ENCODE results near the gene IPO5. TPM values are rescaled to one million over a fixed set of nuclear protein-coding genes. Genes with fewer than 3 reads are reported as not detected.
"Not testable (repeated sequence)": the region's sequence is repeated elsewhere in the genome, so short reads cannot be mapped to it uniquely, and the experiment has no call there.

The IPO5 gene
- total RNA-seq, 2 experiments from 2014 or later, result 101 to 136 TPM

DNA sequence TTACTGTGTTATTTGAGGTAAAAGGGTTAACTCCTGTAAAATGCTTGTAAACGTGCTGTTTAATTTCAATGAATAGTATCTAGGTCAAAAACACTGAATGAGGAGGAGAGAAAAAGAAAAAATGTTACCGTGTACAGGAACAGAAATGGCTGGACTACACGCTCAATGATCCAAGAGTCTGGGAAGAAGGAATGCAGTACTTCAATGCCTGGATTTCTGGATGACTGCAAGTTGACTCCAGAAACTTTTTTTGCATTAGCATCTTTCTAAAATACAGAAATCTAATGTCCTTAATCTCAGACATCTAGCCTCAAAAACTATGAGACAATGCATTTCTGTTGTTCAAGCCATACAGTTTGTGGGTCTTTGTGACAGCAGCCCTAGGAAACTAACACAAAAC, 17.4 kb upstream of the IPO5 start:
- no peak for ATAC-seq
- Mint-ChIP-seq H3K4me3 (no peak overlapping the region), H3K36me3 (no peaks in the 10 kb centered on the region), H3K9me3 (ENCODE audit: low read depth) (no peaks in the 10 kb centered on the region), H3K27me3 (peaks cover 24% of the 10 kb centered on the region), H3K27ac (no peak overlapping the region), H3K4me1 (no peaks in the 10 kb centered on the region)
- CTCF ChIA-PET, result no interaction called here
- DNase-seq, result no peak

DNA sequence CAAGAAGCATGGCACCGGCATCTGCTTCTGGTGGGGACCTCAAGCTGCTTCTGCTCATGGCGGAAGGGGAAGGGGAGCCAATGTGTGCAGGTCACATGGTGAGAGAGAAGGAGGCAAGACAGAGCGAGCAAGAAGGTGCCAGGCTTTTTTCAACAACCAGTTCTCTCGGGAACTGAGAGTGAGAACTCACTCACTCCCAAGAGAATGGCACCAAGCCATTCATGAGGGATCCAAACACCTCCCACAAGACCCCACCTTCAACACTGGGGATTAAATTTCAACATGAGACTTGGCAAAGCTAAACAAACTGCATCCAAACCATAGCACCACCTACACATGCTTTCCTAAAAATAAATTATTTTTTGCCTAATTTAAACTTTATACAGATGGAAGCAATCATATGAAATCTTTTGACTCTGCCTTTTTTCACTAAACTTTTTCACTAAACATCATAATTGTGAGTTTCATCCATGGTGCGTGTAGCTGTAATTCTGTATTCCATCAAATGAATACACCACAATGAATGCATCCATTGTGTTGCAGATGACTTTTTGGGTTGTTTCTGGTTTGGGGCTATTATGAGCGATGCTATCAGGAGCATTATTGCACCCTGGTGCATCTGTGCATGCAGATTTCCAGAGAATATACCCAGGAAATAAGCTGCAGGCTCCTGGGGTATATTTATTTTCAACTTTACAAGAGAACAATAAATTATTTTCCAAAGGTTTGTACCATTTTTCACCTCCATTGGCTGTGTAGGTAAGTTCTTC, 14.6 kb upstream of the IPO5 start:
- H3K27ac Mint-ChIP-seq, result no peak overlapping the region
- no peak overlapping the region for H3K4me3 Mint-ChIP-seq
- CTCF ChIA-PET, result no interaction called here
- ATAC-seq (no peak), DNase-seq (no peak)
- H3K27me3 Mint-ChIP-seq, result peaks cover 19% of the 10 kb centered on the region
- H3K4me1 Mint-ChIP-seq, result no peaks in the 10 kb centered on the region
- H3K36me3 Mint-ChIP-seq, result no peaks in the 10 kb centered on the region
- no peaks in the 10 kb centered on the region for H3K9me3 Mint-ChIP-seq (ENCODE audit: low read depth)

DNA sequence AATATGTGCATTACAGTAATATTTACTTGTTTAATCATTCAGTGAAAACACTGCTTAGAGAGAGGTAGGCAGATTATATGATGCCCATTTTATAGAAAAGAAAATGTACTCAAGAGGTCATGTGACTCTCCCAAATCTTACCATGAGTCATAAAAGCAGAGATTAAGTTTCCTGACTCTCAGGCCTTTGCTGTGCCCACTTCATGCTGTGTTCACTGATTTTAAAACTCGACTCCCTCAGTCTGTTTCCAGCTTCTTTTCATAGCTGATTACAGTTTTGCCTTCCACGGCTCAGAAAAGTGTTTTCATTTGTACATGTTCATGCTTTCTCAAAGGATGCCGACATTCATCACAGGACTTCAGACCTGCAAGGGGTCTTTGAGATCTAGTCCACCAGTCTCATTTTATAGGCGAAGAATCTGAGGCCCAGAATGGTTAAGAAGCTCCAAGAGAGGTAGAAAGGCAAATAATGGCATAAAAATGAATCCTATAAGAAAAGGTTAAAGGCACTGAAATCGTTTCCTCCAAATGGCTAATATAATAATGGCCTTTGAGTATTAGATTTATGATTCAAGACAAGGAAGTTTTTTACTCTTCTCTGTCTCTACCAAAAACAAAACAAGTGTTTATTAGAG, 9.0 kb upstream of the IPO5 start:
- peaks cover 5% of the 10 kb centered on the region for H3K27me3 Mint-ChIP-seq
- H3K4me1 Mint-ChIP-seq, result no peaks in the 10 kb centered on the region
- H3K27ac Mint-ChIP-seq, result no peak overlapping the region
- no peaks in the 10 kb centered on the region for H3K9me3 Mint-ChIP-seq (ENCODE audit: low read depth)
- H3K4me3 Mint-ChIP-seq, result no peak overlapping the region
- no peaks in the 10 kb centered on the region for H3K36me3 Mint-ChIP-seq
- CTCF ChIA-PET, result no interaction called here
- DNase-seq, result no peak
- ATAC-seq, result no peak

DNA sequence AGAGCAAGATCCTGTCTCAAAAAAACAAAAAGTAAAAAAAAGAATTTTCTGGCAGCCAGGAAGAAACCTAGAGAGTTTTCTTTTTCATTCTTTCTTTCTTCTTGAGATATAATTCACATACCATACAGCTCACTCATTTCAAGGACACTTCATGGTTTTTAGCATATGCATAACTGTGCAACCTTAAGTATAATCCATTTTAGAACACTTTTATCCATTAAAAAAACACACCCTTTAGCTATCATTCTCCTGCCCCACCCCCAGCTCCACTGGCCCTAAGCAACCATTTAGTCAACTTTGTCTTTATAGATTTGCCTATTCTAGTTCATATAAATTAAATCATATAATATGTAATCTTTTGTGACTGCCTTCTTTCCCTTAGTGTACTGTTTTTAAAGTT, 8.1 kb upstream of the IPO5 start:
- ATAC-seq (no peak), DNase-seq (no peak)
- Mint-ChIP-seq H3K4me3 (no peak overlapping the region), H3K4me1 (no peaks in the 10 kb centered on the region), H3K9me3 (ENCODE audit: low read depth) (no peaks in the 10 kb centered on the region), H3K27ac (no peak overlapping the region), H3K36me3 (no peaks in the 10 kb centered on the region), H3K27me3 (no peaks in the 10 kb centered on the region)
- CTCF ChIA-PET, result no interaction called here

DNA sequence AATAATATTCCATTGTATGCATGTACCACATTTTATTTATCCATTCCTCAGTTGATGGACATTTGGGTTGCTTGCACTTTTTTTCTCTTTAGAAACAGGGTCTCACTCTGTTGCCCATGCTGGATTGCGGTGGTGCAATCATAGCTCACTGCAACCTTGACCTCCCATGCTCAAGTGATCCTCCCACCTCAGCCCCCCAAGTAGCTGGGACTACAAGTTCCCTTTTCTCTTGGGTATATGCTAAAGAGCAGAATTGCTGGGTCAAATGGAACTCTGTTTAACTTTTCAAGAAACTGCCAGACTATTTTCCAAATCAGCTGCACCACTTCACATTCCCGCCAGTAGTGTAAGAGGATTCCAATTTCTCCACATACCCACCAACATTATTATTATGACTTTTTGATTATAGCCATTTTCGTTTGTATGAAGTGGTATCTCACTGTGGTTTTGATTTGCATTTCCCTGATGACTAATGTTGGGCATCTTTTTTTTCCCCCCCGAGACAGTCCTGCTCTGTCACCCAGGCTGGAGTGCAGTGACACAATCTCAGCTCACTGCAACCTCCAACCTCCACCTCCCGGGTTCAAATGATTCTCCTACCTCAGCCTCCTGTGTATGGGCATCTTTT, 7.6 kb upstream of the IPO5 start:
- CTCF ChIA-PET, result no interaction called here
- no peak for DNase-seq

DNA sequence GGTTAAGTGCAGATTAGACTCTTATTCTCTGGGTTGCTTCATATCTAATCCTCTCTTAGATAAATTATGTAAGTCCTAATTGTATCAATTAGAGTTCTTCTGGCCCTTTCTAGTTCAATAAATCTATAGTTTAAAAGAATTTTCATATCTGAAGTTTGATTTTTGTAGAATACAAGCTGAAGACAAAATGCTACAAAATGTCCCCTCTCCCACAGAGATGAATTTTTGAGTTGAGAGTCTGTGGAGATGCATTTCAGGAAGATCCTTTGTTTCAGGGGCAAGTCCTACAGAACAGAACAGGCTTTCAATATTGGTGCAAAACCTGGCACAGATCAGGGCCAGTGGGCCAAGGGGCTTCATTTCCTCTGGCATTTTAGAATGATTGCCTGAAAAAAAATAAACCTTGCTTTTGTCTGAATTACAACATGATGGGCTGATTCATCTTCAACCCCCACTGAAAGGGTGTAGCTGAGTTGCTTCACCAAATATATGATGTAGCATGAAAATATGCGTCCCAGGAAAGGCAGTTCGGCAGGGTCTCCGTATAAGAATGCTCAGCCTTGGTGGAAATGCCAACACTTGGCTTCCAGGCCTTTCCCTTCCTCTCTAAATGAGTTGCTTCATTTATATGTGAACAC, 6.4 kb upstream of the IPO5 start:
- no peak overlapping the region for H3K4me3 Mint-ChIP-seq
- CTCF ChIA-PET, result no interaction called here
- no peak for DNase-seq
- no peak overlapping the region for H3K27ac Mint-ChIP-seq
- no peaks in the 10 kb centered on the region for H3K4me1 Mint-ChIP-seq
- no peaks in the 10 kb centered on the region for H3K27me3 Mint-ChIP-seq
- H3K9me3 Mint-ChIP-seq (ENCODE audit: low read depth), result no peaks in the 10 kb centered on the region
- no peaks in the 10 kb centered on the region for H3K36me3 Mint-ChIP-seq
- ATAC-seq, result no peak

More for the DNA sequence above, 7.6 kb upstream of the IPO5 start:
- Mint-ChIP-seq H3K4me3 (no peak overlapping the region), H3K36me3 (no peaks in the 10 kb centered on the region), H3K4me1 (no peaks in the 10 kb centered on the region), H3K27me3 (no peaks in the 10 kb centered on the region), H3K27ac (no peak overlapping the region), H3K9me3 (ENCODE audit: low read depth) (no peaks in the 10 kb centered on the region)
- no peak for ATAC-seq

DNA sequence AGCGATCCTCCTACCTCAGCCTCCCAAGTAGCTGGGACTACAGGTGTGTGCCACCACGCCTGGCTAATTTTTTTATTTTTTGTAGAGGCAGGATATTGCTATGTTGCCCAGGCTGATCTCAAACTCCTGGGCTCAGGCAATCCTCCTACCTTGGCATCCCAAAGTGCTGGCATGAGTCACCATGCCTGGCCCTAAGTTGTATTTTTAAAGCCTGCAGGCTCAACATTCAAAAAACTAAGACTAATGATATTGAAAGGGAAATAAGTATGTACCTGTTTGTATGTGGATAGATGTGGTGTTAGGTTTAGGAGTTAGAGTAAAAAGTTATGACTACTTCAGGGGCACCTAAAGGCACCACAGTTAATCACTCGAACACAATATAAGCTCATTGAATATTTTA, 5.4 kb upstream of the IPO5 start:
- ATAC-seq, result no peak
- no peak for DNase-seq
- no peaks in the 10 kb centered on the region for H3K4me1 Mint-ChIP-seq
- H3K9me3 Mint-ChIP-seq (ENCODE audit: low read depth), result no peaks in the 10 kb centered on the region
- no peaks in the 10 kb centered on the region for H3K27me3 Mint-ChIP-seq
- H3K4me3 Mint-ChIP-seq, result no peak overlapping the region
- H3K36me3 Mint-ChIP-seq, result no peaks in the 10 kb centered on the region
- CTCF ChIA-PET, result interaction anchor here (0.7 kb wide), 1 partner anchor 235 kb away, joined by 3 read pairs; no protein-coding TSS in a partner anchor
- H3K27ac Mint-ChIP-seq, result no peak overlapping the region

DNA sequence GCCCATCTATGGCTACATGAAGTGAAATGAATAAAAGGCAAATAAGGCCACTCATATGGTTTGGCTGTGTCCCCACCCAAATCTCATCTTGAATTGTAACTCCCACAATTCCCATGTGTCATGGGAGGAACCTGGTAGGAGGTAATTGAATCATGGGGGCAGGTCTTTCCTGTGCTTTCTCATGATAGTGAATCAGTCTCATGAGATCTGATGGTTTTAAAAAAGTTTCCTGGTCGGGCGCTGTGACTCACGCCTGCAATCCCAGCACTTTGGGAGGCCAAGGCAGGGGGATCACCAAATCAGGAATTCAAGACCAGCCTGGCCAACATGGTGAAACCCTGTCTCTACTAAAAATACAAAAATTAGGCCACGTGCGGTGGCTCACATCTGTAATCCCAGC, 4.2 kb upstream of the IPO5 start:
- CTCF ChIA-PET, result interaction anchor here (0.7 kb wide), 1 partner anchor 205 kb away, joined by 3 read pairs; no protein-coding TSS in a partner anchor
- not testable (repeated sequence) for H3K36me3 Mint-ChIP-seq; H3K4me1 Mint-ChIP-seq; H3K4me3 Mint-ChIP-seq; H3K27me3 Mint-ChIP-seq; ATAC-seq; H3K9me3 Mint-ChIP-seq (ENCODE audit: low read depth); H3K27ac Mint-ChIP-seq; DNase-seq

DNA sequence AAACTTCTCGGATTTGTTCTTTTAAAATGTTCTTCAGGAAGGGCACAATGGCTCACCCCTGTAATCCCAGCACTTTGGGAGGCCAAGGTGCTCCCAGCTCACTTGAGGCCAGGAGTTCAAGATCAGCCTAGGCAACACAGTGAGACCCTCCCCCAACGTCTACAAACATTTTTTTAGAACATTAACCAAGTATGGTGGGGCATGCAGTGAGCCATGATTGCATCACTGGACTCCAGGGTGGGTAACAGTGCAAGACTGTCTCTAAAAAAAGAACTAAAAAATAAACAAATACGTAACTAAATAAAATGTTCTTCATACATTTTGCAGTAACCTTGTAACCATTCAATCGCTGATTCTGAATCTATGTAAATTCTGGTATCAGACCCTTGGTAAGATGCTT, 2.1 kb upstream of the IPO5 start:
- Mint-ChIP-seq H3K9me3 (ENCODE audit: low read depth) (no peaks in the 10 kb centered on the region), H3K4me3 (no peak overlapping the region), H3K4me1 (no peaks in the 10 kb centered on the region), H3K36me3 (no peaks in the 10 kb centered on the region), H3K27ac (no peak overlapping the region), H3K27me3 (peaks cover 3% of the 10 kb centered on the region)
- DNase-seq (no peak), ATAC-seq (no peak)
- CTCF ChIA-PET, result no interaction called here

DNA sequence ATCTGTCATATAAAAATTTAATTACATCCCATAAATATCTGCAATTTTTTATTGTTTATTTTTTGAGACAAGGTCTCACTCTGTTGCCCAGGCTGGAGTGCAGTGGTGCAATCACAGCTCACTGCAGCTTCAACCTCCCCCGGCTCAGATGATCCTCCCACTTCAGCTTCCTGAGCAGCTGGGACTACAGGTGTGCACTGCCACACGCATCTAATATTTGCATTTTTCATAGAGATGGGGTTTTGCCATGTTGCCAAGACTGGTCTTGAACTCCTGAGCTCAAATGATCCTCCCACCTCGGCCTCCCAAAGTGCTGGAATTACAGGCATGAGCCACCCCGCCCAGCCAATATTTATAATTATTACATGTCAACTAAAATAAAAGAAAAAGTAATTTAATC, 644 bp upstream of the IPO5 start:
- H3K27me3 Mint-ChIP-seq; ATAC-seq; H3K4me3 Mint-ChIP-seq; H3K27ac Mint-ChIP-seq; DNase-seq; H3K9me3 Mint-ChIP-seq (ENCODE audit: low read depth); CTCF ChIA-PET; H3K4me1 Mint-ChIP-seq; H3K36me3 Mint-ChIP-seq: not testable (repeated sequence)

DNA sequence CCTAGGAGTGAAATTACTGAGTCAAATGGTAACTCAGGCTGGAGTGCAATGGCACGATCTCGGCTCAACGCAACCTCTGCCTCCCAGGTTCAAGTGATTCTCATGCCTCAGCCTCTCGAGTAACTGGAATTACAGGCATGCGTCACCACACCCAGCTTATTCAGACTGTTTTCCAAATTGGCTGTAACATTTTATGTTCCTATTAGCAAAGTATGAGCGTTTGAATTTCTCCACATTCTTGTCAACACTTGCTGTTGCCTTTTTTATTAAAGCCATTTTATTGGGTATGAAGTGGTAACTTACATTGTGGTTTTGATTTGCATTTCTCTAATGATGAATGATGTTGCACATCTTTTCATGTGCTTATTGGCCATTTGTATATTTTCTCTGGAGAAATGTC, 7.9 kb downstream of the IPO5 start:
- H3K36me3 Mint-ChIP-seq, result no peaks in the 10 kb centered on the region
- no peaks in the 10 kb centered on the region for H3K4me1 Mint-ChIP-seq
- H3K27me3 Mint-ChIP-seq, result peaks cover 22% of the 10 kb centered on the region
- DNase-seq (no peak), ATAC-seq (no peak)
- no peak overlapping the region for H3K4me3 Mint-ChIP-seq
- H3K9me3 Mint-ChIP-seq (ENCODE audit: low read depth), result no peaks in the 10 kb centered on the region
- CTCF ChIA-PET, result no interaction called here
- no peak overlapping the region for H3K27ac Mint-ChIP-seq

DNA sequence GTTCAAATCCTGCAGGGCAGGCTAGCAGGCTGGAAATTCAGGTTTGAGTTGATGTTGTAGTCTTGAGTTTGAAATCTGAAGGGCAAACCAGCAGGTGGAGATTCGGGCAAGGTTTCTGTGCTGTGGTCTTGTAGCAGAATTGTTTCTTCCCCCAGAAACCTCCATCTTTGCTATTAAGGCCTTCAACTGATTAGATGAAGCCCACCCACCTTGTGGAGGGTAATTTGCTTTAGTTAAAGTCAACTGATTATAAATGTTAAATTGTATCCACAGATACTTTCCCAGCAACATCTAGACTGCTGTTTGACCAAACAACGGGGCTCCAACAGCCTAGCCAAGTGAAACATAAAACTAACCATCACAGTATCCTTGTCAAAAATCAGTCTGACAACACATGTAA, 9.4 kb downstream of the IPO5 start:
- peaks cover 32% of the 10 kb centered on the region for H3K27me3 Mint-ChIP-seq
- no peak overlapping the region for H3K4me3 Mint-ChIP-seq
- H3K36me3 Mint-ChIP-seq, result no peaks in the 10 kb centered on the region
- H3K4me1 Mint-ChIP-seq, result no peaks in the 10 kb centered on the region
- H3K9me3 Mint-ChIP-seq (ENCODE audit: low read depth), result no peaks in the 10 kb centered on the region
- ATAC-seq (no peak), DNase-seq (no peak)
- H3K27ac Mint-ChIP-seq, result no peak overlapping the region
- CTCF ChIA-PET, result no interaction called here

DNA sequence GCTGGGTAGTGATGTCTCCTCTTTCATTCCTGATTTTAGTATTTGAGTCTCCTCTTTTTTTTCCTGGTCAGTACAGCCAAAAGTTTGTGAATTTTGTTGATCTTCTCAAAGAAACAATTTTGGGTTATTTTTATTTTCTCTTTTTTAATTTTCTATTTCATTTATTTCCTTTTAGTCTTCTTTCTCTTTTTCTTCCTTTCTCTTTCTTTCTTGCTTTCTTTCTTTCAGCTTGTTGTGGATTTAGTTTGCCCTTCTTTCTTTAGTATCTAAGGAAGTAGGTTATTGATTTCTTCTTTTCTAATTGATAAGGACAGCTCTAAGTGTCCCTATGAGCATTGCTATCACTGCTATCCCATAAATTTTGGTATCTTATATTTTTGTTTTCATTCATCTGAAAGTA, 13.8 kb downstream of the IPO5 start:
- H3K36me3 Mint-ChIP-seq, result no peaks in the 10 kb centered on the region
- ATAC-seq (no peak), DNase-seq (no peak)
- H3K27ac Mint-ChIP-seq, result no peak overlapping the region
- H3K4me1 Mint-ChIP-seq, result no peaks in the 10 kb centered on the region
- peaks cover 36% of the 10 kb centered on the region for H3K27me3 Mint-ChIP-seq
- no peaks in the 10 kb centered on the region for H3K9me3 Mint-ChIP-seq (ENCODE audit: low read depth)
- H3K4me3 Mint-ChIP-seq, result no peak overlapping the region
- CTCF ChIA-PET, result no interaction called here

DNA sequence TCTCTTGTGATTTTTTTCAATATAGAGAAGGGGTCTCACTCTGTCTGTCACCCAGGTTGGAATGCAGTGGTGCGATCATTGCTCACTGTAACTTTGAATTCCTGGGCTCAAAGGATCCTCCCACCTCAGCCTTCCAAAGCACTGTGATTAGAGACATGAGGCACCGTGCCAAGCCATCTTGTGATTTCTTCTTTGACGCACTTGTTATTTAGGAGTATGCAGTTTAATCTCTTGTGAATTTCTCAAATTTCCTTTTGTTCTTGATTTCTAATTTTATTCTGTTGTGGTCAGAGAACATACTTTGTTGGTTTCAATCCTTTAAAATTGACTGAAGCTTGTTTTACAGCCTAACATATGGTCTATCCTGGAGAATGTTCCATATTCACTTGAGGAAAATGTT, 14.5 kb downstream of the IPO5 start:
- Mint-ChIP-seq H3K36me3 (no peaks in the 10 kb centered on the region), H3K27ac (no peak overlapping the region), H3K27me3 (peaks cover 35% of the 10 kb centered on the region), H3K4me3 (no peak overlapping the region), H3K4me1 (no peaks in the 10 kb centered on the region), H3K9me3 (ENCODE audit: low read depth) (no peaks in the 10 kb centered on the region)
- ATAC-seq, result no peak
- no peak for DNase-seq
- CTCF ChIA-PET, result no interaction called here
